H54 (cell line): ENCODE results near the gene NEU1.

Experiments
- DNase-seq: peaks from one replicate; pipeline ENCODE4 v3.0.0; 2011; ENCODE audit warnings: low spot score, mixed read lengths; ENCODE audit not compliant: insufficient read length
- FAIRE-seq: peaks from 3 replicates; lab custom pipeline; 2011; peaks lifted over from hg19 to GRCh38; lab: Jason Lieb, UNC
- POLR2A ChIP-seq: IDR thresholded peaks from 2 replicates; pipeline ENCODE4 v1.6.1; 2011; ENCODE audit warnings: low read depth, mild to moderate bottlenecking, low read length

The NEU1 gene

GRCh38 chr6:31899882-31900722, 37.5 kb upstream of the NEU1 start:
- DNase-seq = no peak
- FAIRE-seq = no peak
- no peak for TF ChIP-seq POLR2A

GRCh38 chr6:31899215-31899614, 36.6 kb upstream of the NEU1 start:
- DNase-seq (no peak), FAIRE-seq (no peak)
- no peak for TF ChIP-seq POLR2A

GRCh38 chr6:31898383-31899011, 35.9 kb upstream of the NEU1 start:
- FAIRE-seq = no peak
- DNase-seq = peak; percentile 50
- no peak for TF ChIP-seq POLR2A

DNA sequence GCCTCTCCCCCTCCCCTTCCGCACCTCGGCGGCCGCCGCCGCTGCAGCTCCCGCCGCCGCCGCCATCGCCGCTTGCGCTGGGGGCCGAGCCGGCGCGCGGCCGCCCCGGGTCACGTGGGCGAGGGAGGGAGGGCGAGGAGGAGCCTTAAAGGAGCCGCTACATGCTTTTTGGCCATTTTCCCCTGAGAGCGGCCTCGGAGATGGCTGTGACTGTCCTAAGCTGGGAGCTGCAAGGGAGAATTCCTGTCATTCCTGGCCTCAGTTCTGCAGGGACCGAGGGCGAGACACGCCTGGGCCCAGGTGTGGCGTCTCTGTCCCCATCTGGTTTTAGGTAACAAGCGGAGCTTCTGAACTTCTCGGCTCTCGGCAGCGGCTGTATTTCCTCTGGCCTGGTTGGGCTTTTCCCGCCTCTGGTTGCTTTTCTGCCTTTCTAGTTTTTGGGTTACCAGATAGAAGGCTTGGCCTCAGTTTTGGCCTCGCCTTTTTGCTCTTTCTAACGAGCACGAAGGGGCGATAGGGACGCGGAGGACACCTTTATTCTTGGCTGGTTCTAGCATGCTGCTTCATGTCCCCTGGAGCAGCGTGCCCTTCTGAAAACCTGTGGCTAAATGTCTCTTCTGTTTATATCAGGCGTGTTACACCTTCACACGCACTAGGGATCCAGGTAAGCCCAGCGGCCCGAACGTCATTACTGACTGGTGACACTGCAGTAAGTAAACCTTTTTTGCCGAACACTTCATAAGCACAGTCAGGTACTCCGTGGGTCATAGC, 35.2 kb upstream of the NEU1 start, which contains the start of gene EHMT2:
EHMT2 (minus strand) TSS at position 87 of the 771 bp plus-strand sequence; CDS start at position 66, 21 bp downstream.
- FAIRE-seq = no peak
- TF ChIP-seq POLR2A = peak; percentile 46; the same call in 1 of the 2 replicates
- DNase-seq = peak; percentile 79

DNA sequence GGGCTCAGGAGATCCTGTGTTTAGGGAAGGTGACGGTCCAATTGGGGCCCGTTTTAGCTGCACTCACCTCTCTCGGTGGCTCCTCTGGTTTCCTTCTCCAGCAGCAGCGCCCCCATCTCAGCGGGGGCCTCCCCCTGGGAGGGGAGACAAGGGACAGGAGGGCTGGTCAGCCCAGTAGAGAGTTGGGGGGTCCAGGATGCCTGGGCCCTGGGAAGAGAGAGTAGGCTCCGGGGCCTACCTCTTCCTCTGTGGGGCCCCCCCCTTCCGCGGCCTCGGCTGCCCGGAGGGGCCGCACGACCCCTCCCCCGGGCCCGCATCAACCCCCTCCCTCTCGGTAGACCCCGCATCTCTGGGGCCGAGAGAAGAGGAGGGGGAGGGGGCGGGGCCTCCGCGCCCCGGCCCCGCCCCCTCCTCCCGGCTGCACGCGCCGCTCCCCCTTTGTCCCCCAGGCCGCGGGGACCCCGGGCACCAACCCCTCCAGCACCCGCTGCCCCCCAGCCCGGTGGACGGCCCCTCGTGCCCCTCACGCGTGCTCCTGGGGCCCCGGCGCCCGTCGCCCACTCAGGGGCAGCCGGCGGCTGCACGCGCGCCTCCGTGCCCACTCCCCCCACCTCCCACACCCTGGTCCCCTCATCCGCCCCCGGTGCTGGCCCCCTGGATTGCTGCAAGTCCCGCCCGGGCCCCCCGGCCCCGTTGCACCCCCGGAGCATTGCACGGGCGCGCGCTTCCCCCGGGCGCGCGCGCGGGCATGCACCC, 34.4 kb upstream of the NEU1 start:
- DNase-seq (no peak), FAIRE-seq (no peak)
- no peak for TF ChIP-seq POLR2A

- no peak for TF ChIP-seq POLR2A
- DNase-seq = no peak
- FAIRE-seq = no peak
These were observed 33.9 kb upstream of the NEU1 start for GRCh38 chr6:31896493-31896855.

- FAIRE-seq = no peak
- no peak for TF ChIP-seq POLR2A
- no peak for DNase-seq
These were observed 30.2 kb upstream of the NEU1 start for GRCh38 chr6:31892821-31893220.

- FAIRE-seq (no peak), DNase-seq (no peak)
- TF ChIP-seq POLR2A = no peak
These were observed 26.8 kb upstream of the NEU1 start for GRCh38 chr6:31889331-31889972.

DNA sequence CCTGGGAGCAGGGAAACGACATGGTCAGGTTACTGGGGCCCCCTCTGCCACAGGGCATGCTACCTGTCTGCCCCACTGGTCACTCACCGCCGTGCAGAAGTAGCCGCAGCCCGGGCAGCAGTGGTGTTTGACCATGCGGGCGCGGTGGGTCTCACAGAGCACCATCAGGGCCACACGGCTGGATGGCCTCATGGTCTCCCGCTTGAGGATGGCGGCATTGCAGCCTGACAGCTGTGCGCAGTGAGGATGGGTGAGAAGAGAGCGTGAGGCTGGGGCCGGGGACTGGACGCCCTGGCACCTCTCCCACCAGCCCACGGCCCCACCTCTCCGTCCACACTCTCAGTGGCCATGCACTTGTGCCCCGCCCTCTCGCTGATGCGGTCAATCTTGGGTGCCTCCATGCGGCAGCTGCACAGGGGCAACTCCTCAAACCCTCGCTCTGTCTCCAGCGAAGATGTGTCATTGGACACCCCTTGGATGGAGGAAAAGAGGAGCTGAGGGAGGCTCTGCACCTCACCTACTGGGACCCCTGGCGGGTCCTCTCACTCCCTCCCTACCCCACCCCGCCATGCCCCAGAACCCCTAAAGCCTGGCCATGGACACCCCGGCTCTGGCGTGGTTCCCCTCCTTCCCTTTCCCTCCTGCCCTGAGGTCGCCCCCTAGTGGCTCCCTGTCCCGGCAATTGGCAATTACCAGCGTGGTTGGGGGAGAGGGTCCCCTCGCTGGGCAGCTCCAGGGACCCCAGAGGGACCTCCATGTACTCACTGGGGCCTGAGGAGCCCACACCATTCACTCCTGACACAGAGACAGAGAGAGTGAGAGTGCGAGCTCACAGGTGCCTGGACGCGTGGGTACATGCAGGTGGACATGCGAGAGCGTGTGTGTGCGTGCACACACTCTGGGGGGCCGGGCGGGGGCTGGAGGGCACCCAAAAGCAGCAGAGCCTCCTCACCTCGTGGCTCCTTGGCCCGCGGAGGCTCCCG, 25.9 kb upstream of the NEU1 start:
- FAIRE-seq (no peak), DNase-seq (no peak)
- TF ChIP-seq POLR2A = no peak

GRCh38 chr6:31887173-31888007, 24.8 kb upstream of the NEU1 start:
- no peak for TF ChIP-seq POLR2A
- DNase-seq = no peak
- FAIRE-seq = no peak

- FAIRE-seq (no peak), DNase-seq (no peak)
- TF ChIP-seq POLR2A = no peak
These were observed 23.9 kb upstream of the NEU1 start for GRCh38 chr6:31886541-31886991.

DNA sequence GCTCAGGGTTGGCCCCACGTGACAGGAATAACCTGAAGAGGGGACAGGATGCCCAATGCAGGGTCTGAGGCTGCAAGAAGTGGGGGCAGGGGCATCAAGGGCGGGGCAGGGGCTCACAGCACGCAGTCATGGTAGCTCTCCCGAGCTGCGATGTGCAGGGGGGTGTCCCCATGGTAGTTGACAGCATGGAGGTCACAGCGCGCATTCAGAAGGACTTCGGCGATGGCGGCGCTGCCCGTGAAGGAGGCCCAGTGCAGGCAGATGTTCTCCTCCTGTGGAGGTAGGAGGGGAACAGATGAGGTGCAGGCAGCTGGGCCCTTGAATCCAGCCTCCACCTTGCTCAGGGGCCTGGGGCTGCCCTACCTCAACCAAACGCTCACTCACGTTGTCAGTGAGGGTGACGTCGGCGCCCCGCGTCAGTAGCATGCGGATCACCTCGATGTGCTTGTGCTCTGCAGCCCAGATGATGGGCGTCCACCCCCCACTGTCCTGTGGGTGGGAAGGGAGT, 22.0 kb upstream of the NEU1 start:
- no peak for TF ChIP-seq POLR2A
- no peak for FAIRE-seq
- no peak for DNase-seq
